ENCODE measurements around the gene ABHD1.

DNA sequence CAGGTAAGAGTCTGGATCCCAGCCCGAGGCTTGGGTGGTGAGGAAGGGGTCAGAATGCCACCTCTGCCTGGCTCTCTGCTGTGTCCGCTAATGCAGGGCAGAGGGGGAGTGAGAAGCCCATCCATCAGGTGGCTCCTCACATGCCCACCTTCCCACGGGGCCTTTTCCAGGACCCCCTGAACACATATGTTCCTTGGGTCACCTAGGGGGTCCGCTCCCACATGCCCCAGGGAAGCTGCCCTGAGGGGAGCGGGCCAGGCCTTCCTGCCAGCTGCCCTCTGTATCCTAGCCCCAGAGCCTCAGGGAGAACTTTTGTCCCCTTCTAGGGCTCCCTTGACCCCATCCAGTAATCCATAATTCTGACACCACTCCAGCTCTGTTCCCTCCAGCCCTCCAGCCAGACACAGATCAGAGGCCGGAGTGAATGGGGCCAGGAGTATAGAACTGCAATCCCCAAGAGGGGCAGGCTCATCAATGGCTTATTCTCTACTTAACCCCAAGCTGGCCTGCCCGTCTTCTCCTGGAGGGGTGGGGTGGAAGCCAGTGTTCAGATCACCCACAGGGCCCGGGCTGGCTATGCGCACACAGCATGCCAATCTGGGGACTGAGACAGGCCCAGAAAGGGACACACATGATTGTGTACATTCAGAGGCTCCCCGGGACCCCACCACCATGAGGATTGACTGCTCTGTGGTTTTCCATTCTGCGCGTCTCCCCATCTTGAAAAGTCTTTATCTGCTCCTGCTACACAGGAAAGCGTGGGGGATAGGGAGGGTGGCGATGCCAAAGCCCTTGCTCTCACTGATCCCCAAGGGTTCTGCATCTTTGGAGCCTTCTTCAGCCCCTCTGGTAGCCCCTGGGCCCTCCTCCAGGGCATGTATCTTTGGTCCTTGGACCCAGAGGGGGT is 44.1 kb upstream of the ABHD1 start:
- TF ChIP-seq, protein P1, sequence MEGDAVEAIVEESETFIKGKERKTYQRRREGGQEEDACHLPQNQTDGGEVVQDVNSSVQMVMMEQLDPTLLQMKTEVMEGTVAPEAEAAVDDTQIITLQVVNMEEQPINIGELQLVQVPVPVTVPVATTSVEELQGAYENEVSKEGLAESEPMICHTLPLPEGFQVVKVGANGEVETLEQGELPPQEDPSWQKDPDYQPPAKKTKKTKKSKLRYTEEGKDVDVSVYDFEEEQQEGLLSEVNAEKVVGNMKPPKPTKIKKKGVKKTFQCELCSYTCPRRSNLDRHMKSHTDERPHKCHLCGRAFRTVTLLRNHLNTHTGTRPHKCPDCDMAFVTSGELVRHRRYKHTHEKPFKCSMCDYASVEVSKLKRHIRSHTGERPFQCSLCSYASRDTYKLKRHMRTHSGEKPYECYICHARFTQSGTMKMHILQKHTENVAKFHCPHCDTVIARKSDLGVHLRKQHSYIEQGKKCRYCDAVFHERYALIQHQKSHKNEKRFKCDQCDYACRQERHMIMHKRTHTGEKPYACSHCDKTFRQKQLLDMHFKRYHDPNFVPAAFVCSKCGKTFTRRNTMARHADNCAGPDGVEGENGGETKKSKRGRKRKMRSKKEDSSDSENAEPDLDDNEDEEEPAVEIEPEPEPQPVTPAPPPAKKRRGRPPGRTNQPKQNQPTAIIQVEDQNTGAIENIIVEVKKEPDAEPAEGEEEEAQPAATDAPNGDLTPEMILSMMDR (IDR thresholded peaks at IDR 0.05): no peak
- TF ChIP-seq POLR2AphosphoS5 (IDR thresholded peaks at IDR 0.05; ENCODE audit: insufficient read depth in 1 of 2, low read depth in 1 of 2) (no peak), POLR2A (IDR thresholded peaks at IDR 0.05) (no peak)

Measured in vagina (tissue), 2 donors.